GM23338 (cell line): ENCODE measurements around the gene UHRF1. TPM values are rescaled to one million over a fixed set of nuclear protein-coding genes. Genes with fewer than 3 reads are reported as not detected.
"Not testable (repeated sequence)": the region's sequence is repeated elsewhere in the genome, so short reads cannot be mapped to it uniquely, and the experiment has no call there.

Experiments used
- ATAC-seq: fragments of 200-7000 bp; cut with Tn5 transposase; 3 replicates; pipeline ENCODE4 v1.9.1; 2020
- DNase-seq: peaks from one replicate; pipeline ENCODE4 v3.0.0-alpha.2; 2015; ENCODE audit warnings: low spot score
- H2AFZ ChIP-seq: fragments of 200-600 bp; sonication (generic); 2 replicates; pipeline ENCODE4 v1.8.0; 2016; ENCODE audit warnings: antibody characterized with exemption, mild to moderate bottlenecking, moderate library complexity
- H3F3A ChIP-seq: fragments of 200-600 bp; sonication (generic); replicated peaks from 2 replicates; pipeline ENCODE4 v1.8.0; 2017; ENCODE audit warnings: antibody characterized with exemption, mixed run types, low read depth
- H3K27ac ChIP-seq: fragments of 200-600 bp; sonication (generic); 2 replicates; pipeline ENCODE4 v1.6.1; 2016; ENCODE audit warnings: low read depth
- H3K27me3 ChIP-seq: fragments of 200-600 bp; sonication (generic); 2 replicates; pipeline ENCODE4 v1.8.0; 2016; ENCODE audit warnings: mild to moderate bottlenecking, mixed run types, moderate library complexity; ENCODE audit not compliant: insufficient read depth
- H3K36me3 ChIP-seq: fragments of 200-600 bp; sonication (generic); 2 replicates; pipeline ENCODE4 v1.8.0; 2016; ENCODE audit warnings: mild to moderate bottlenecking; ENCODE audit not compliant: insufficient read depth
- H3K4me1 ChIP-seq: fragments of 200-600 bp; sonication (generic); 2 replicates; pipeline ENCODE4 v1.8.0; 2016; ENCODE audit warnings: mild to moderate bottlenecking, moderate library complexity; ENCODE audit not compliant: insufficient read depth
- H3K4me2 ChIP-seq: fragments of 200-600 bp; sonication (generic); 2 replicates; pipeline ENCODE4 v1.7.1; 2017; ENCODE audit warnings: mixed run types
- H3K4me3 ChIP-seq: fragments of 200-600 bp; sonication (generic); 2 replicates; pipeline ENCODE4 v1.6.1; 2016; ENCODE audit warnings: mixed run types
- H3K79me2 ChIP-seq: fragments of 200-600 bp; sonication (generic); replicated peaks from 2 replicates; pipeline ENCODE4 v1.8.0; 2017; ENCODE audit warnings: mild to moderate bottlenecking; ENCODE audit not compliant: insufficient read depth
- H3K9me2 ChIP-seq: fragments of 200-600 bp; sonication (generic); 2 replicates; pipeline ENCODE4 v1.8.0; 2017; ENCODE audit not compliant: insufficient read depth
- H4K20me1 ChIP-seq: fragments of 200-600 bp; sonication (generic); replicated peaks from 2 replicates; pipeline ENCODE4 v1.8.0; 2017; ENCODE audit warnings: mild to moderate bottlenecking; ENCODE audit not compliant: insufficient read depth
- H3K27ac Mint-ChIP-seq: 2 replicates; pipeline ENCODE4 v1.8.0; 2020; ENCODE audit warnings: inconsistent platforms, mild to moderate bottlenecking, moderate library complexity, mixed read lengths
- H3K27me3 Mint-ChIP-seq: 3 replicates; pipeline ENCODE4 v1.8.0; 2022; ENCODE audit warnings: low read depth, mild to moderate bottlenecking, moderate library complexity, mixed read lengths, inconsistent platforms; ENCODE audit not compliant: insufficient read depth, poor library complexity
- H3K36me3 Mint-ChIP-seq: 3 replicates; pipeline ENCODE4 v1.8.0; 2021; ENCODE audit warnings: low read depth, mild to moderate bottlenecking, inconsistent platforms, moderate library complexity, mixed read lengths
- H3K4me1 Mint-ChIP-seq: 3 replicates; pipeline ENCODE4 v1.8.0; 2020; ENCODE audit warnings: mild to moderate bottlenecking, inconsistent platforms, mixed read lengths
- H3K4me3 Mint-ChIP-seq: 3 replicates; pipeline ENCODE4 v1.8.0; 2021; ENCODE audit warnings: moderate library complexity, mild to moderate bottlenecking, inconsistent platforms, mixed read lengths
- H3K9me3 Mint-ChIP-seq: 3 replicates; pipeline ENCODE4 v1.8.0; 2020; ENCODE audit warnings: moderate library complexity, mild to moderate bottlenecking, inconsistent platforms, mixed read lengths
- EZH2 ChIP-seq: fragments of 200-600 bp; sonication (generic); IDR thresholded peaks from one replicate; pipeline ENCODE4 v1.8.0; 2017; ENCODE audit warnings: antibody characterized with exemption, mild to moderate bottlenecking, low read depth; ENCODE audit not compliant: unreplicated experiment
- EZH2phosphoT487 ChIP-seq: fragments of 200-600 bp; sonication (generic); IDR thresholded peaks from one replicate; pipeline ENCODE4 v1.8.1; 2018; ENCODE audit warnings: antibody characterized with exemption; ENCODE audit not compliant: unreplicated experiment
- JUNB ChIP-seq: IDR thresholded peaks from one replicate; pipeline ENCODE4 v1.6.1; 2016; ENCODE audit warnings: antibody characterized with exemption; ENCODE audit not compliant: unreplicated experiment
- NANOG ChIP-seq: IDR thresholded peaks from 2 replicates; pipeline ENCODE4 v1.6.1; 2016; ENCODE audit warnings: antibody characterized with exemption, borderline replicate concordance
- POLR2AphosphoS5 ChIP-seq: IDR thresholded peaks from 2 replicates; pipeline ENCODE4 v1.6.1; 2016; ENCODE audit warnings: antibody characterized with exemption, low read depth
- STAT1 ChIP-seq: IDR thresholded peaks from one replicate; pipeline ENCODE4 v1.6.1; 2016; ENCODE audit warnings: antibody characterized with exemption; ENCODE audit not compliant: unreplicated experiment
- ZNF114 ChIP-seq: fragments of 250-450 bp; sonication (Bioruptor Pico); IDR thresholded peaks from 2 replicates; pipeline ENCODE4 v1.5.0; 2020; ENCODE audit warnings: mild to moderate bottlenecking, moderate library complexity
- polyA plus RNA-seq: library from polyadenylated mRNA; unstranded; fragments of >200 nt; fragmentation: Nextera tagmentation; extraction: Ambion mirVana; gene quantifications from 2 replicates; pipeline ENCODE4 v1.2.1, GENCODE V29; 2016
- total RNA-seq: library from RNA; depleted of rRNA; stranded (reverse); fragments of >200 nt; shearing (Covaris generic); gene quantifications from 2 replicates; pipeline ENCODE4 v1.2.3, GENCODE V29; 2014
- TF ChIP-seq, protein P1 (sequence below): IDR thresholded peaks from 2 replicates; pipeline ENCODE4 v1.6.1; 2016; ENCODE audit warnings: antibody characterized with exemption
- TF ChIP-seq, protein P2 (sequence below): IDR thresholded peaks from one replicate; pipeline ENCODE4 v1.6.1; 2018; ENCODE audit warnings: antibody characterized with exemption; ENCODE audit not compliant: unreplicated experiment
- TF ChIP-seq, protein P3 (sequence below): fragments of 250-450 bp; sonication (Bioruptor Pico); IDR thresholded peaks from 2 replicates; pipeline ENCODE4 v1.5.0; 2020; ENCODE audit warnings: mild to moderate bottlenecking, moderate library complexity

UHRF1 gene
- total and polyA plus RNA-seq, 2 experiments from 2014 or later = 20.3 to 45.7 TPM

DNA sequence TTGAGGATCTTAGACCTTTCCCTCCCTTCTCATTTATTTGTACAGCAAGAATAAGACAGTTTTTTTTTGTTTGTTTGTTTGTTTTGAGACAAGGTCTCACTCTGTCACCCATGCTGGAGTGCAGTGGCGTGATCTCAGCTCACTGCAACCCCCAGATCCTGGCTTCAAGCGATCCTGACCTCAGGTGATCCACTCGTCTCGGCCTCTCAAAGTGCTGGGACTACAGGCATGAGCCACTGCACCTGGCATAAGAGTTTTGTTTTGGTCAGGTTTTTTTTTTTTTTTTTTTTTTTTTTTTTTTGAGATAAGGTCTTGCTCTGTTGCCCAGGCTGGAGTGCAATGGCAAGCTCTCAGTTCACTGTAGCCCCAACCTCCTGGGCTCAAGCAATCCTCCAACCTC, 29.2 kb downstream of the UHRF1 start:
- H3K9me3 Mint-ChIP-seq, H3K4me2 ChIP-seq, DNase-seq, H3K4me1 ChIP-seq, ATAC-seq, H3K4me3 ChIP-seq, H3K79me2 ChIP-seq, H3K27me3 Mint-ChIP-seq, H3K27me3 ChIP-seq, H3F3A ChIP-seq, H3K27ac ChIP-seq, H3K27ac Mint-ChIP-seq, H3K9me2 ChIP-seq, H2AFZ ChIP-seq, H3K4me3 Mint-ChIP-seq, H3K4me1 Mint-ChIP-seq: not testable (repeated sequence)
- H4K20me1 ChIP-seq = peaks cover 24% of the 10 kb centered on the region
- H3K36me3 ChIP-seq = 0 out of 2 replicates have a peak, but pooled peaks cover 11% of the 10 kb centered on the region
- H3K36me3 Mint-ChIP-seq = peaks cover 64% of the 10 kb centered on the region

DNA sequence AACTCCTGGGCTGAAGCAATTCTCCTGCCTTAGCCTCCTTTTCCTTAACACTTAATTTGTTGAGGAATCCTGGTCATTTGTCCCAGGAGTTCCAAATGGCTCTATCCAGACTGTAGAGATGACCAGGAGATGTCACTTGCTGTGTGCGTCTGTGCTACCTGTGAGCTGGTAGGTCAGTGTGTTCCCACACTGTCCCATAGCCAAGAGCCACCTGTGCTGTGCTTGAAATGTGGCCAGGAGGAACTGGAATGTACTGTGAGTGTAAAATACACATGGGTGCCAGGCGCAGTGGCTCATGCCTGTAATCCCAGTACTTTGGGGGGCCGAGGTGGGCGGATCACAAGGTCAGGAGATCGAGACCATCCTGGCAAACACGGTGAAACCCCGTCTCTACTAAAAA, 30.2 kb downstream of the UHRF1 start:
- Histone ChIP-seq H3K36me3 (0 out of 2 replicates have a peak, but pooled peaks cover 11% of the 10 kb centered on the region), H3K4me3 (no peak overlapping the region), H3K27ac (0 out of 2 replicates have a peak overlapping the region, but pooled peaks have one; percentile 45), H3K4me2 (no peak overlapping the region), H3K27me3 (no peaks in the 10 kb centered on the region), H4K20me1 (peaks cover 24% of the 10 kb centered on the region), H3K79me2 (no peaks in the 10 kb centered on the region; the same call in 1 of the 2 replicates), H2AFZ (no peak overlapping the region), H3F3A (no peaks in the 10 kb centered on the region), H3K9me2 (no peaks in the 10 kb centered on the region), H3K4me1 (no peaks in the 10 kb centered on the region)
- Mint-ChIP-seq H3K9me3 (no peaks in the 10 kb centered on the region), H3K4me3 (no peak overlapping the region), H3K27me3 (peaks cover 8% of the 10 kb centered on the region), H3K36me3 (peaks cover 64% of the 10 kb centered on the region), H3K4me1 (no peaks in the 10 kb centered on the region), H3K27ac (no peak overlapping the region)
- no peak for ATAC-seq
- no peak for DNase-seq
- TF ChIP-seq EZH2phosphoT487 (no peak), POLR2AphosphoS5 (no peak), ZNF114 (CRISPR knock-in tag) (no peak), STAT1 (no peak), JUNB (no peak), EZH2 (no peak), NANOG (no peak)
- TF ChIP-seq, protein P1, sequence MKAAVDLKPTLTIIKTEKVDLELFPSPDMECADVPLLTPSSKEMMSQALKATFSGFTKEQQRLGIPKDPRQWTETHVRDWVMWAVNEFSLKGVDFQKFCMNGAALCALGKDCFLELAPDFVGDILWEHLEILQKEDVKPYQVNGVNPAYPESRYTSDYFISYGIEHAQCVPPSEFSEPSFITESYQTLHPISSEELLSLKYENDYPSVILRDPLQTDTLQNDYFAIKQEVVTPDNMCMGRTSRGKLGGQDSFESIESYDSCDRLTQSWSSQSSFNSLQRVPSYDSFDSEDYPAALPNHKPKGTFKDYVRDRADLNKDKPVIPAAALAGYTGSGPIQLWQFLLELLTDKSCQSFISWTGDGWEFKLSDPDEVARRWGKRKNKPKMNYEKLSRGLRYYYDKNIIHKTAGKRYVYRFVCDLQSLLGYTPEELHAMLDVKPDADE = no peak
- TF ChIP-seq, protein P2, sequence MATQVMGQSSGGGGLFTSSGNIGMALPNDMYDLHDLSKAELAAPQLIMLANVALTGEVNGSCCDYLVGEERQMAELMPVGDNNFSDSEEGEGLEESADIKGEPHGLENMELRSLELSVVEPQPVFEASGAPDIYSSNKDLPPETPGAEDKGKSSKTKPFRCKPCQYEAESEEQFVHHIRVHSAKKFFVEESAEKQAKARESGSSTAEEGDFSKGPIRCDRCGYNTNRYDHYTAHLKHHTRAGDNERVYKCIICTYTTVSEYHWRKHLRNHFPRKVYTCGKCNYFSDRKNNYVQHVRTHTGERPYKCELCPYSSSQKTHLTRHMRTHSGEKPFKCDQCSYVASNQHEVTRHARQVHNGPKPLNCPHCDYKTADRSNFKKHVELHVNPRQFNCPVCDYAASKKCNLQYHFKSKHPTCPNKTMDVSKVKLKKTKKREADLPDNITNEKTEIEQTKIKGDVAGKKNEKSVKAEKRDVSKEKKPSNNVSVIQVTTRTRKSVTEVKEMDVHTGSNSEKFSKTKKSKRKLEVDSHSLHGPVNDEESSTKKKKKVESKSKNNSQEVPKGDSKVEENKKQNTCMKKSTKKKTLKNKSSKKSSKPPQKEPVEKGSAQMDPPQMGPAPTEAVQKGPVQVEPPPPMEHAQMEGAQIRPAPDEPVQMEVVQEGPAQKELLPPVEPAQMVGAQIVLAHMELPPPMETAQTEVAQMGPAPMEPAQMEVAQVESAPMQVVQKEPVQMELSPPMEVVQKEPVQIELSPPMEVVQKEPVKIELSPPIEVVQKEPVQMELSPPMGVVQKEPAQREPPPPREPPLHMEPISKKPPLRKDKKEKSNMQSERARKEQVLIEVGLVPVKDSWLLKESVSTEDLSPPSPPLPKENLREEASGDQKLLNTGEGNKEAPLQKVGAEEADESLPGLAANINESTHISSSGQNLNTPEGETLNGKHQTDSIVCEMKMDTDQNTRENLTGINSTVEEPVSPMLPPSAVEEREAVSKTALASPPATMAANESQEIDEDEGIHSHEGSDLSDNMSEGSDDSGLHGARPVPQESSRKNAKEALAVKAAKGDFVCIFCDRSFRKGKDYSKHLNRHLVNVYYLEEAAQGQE = no peak
- TF ChIP-seq, protein P3, sequence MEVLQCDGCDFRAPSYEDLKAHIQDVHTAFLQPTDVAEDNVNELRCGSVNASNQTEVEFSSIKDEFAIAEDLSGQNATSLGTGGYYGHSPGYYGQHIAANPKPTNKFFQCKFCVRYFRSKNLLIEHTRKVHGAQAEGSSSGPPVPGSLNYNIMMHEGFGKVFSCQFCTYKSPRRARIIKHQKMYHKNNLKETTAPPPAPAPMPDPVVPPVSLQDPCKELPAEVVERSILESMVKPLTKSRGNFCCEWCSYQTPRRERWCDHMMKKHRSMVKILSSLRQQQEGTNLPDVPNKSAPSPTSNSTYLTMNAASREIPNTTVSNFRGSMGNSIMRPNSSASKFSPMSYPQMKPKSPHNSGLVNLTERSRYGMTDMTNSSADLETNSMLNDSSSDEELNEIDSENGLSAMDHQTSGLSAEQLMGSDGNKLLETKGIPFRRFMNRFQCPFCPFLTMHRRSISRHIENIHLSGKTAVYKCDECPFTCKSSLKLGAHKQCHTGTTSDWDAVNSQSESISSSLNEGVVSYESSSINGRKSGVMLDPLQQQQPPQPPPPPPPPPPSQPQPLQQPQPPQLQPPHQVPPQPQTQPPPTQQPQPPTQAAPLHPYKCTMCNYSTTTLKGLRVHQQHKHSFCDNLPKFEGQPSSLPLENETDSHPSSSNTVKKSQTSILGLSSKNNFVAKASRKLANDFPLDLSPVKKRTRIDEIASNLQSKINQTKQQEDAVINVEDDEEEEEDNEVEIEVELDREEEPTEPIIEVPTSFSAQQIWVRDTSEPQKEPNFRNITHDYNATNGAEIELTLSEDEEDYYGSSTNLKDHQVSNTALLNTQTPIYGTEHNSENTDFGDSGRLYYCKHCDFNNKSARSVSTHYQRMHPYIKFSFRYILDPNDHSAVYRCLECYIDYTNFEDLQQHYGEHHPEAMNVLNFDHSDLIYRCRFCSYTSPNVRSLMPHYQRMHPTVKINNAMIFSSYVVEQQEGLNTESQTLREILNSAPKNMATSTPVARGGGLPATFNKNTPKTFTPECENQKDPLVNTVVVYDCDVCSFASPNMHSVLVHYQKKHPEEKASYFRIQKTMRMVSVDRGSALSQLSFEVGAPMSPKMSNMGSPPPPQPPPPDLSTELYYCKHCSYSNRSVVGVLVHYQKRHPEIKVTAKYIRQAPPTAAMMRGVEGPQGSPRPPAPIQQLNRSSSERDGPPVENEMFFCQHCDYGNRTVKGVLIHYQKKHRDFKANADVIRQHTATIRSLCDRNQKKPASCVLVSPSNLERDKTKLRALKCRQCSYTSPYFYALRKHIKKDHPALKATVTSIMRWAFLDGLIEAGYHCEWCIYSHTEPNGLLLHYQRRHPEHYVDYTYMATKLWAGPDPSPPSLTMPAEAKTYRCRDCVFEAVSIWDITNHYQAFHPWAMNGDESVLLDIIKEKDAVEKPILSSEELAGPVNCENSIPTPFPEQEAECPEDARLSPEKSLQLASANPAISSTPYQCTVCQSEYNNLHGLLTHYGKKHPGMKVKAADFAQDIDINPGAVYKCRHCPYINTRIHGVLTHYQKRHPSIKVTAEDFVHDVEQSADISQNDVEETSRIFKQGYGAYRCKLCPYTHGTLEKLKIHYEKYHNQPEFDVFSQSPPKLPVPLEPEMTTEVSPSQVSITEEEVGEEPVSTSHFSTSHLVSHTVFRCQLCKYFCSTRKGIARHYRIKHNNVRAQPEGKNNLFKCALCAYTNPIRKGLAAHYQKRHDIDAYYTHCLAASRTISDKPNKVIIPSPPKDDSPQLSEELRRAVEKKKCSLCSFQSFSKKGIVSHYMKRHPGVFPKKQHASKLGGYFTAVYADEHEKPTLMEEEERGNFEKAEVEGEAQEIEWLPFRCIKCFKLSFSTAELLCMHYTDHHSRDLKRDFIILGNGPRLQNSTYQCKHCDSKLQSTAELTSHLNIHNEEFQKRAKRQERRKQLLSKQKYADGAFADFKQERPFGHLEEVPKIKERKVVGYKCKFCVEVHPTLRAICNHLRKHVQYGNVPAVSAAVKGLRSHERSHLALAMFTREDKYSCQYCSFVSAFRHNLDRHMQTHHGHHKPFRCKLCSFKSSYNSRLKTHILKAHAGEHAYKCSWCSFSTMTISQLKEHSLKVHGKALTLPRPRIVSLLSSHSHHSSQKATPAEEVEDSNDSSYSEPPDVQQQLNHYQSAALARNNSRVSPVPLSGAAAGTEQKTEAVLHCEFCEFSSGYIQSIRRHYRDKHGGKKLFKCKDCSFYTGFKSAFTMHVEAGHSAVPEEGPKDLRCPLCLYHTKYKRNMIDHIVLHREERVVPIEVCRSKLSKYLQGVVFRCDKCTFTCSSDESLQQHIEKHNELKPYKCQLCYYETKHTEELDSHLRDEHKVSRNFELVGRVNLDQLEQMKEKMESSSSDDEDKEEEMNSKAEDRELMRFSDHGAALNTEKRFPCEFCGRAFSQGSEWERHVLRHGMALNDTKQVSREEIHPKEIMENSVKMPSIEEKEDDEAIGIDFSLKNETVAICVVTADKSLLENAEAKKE (CRISPR knock-in tag) = no peak
